Erythroblast (primary cell): ENCODE data around the gene TCF3.

Source experiments
- GATA1 ChIP-seq: IDR thresholded peaks from 2 replicates; pipeline ENCODE4 v1.6.1; 2011; ENCODE audit warnings: low read depth, mild to moderate bottlenecking, control low read depth, low read length, moderate library complexity
- POLR2A ChIP-seq: IDR thresholded peaks from 2 replicates; pipeline ENCODE4 v1.6.1; 2011; ENCODE audit warnings: mild to moderate bottlenecking, low read length

DNA sequence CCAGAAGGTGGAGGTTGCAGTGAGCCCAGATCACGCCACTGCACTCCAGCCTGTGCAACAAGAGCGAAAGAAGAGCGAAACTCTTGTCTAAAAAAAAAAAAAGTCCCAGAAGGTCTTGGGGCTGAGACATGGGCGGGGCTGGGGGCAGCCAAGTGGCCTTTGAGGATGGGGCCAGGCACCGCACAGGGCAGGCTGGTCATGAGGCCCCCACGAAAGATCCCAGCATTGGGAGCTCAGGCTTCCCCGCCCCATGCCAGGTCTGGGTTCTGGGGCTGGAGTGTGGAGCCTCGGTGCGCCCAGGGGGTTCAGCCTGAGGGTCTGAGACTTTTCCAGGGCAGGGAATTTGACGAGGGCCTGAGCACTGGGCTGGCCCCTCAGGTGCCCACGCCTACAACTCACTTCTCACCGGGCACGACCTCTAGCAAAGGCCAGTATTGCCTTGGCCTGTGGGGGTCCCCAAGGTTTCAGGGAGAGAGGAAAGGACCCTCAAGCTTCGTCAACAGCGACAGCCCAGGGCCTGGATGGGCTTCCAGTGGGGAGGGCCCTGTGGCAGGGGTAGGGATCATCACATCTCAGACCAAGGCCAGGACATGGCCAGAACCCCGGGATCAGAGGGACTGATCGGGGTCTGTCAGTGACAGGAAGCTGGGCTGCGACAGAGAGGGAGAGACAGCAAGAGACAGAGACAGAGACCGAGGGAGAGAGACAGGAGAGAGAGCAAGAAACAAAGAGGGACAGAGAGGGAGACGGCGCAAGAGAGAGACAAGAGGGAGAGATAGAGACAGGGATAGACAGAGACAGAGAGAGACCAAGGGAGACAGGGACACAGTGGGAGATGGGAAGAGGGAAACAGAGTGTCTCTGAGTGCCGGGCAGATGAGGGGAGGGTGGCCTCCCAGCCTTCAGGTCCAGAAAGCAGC, 76.8 kb downstream of the TCF3 start:
- TF ChIP-seq POLR2A (no peak), GATA1 (no peak)
